Fibroblast of skin of left biceps (primary cell): ENCODE data around the gene YIF1A.

ENCODE experiments used
- DNase-seq, 2 experiments: peaks; one replicate each; pipeline ENCODE4 v3.0.0-alpha.2; 2013; ENCODE audit warnings: low read depth in 2 of 2

YIF1A gene

GRCh38 chr11:66247295-66247694, 41.6 kb downstream of the YIF1A start:
- no peak for DNase-seq

GRCh38 chr11:66243782-66244535, 45.0 kb downstream of the YIF1A start:
- no peak for DNase-seq

GRCh38 chr11:66242095-66242765, 46.7 kb downstream of the YIF1A start:
- DNase-seq: no peak

- no peak for DNase-seq
Observed at GRCh38 chr11:66240781-66241136, 48.2 kb downstream of the YIF1A start.

GRCh38 chr11:66239998-66240780, 48.8 kb downstream of the YIF1A start:
- DNase-seq: no peak

GRCh38 chr11:66239511-66239910, 49.4 kb downstream of the YIF1A start:
- no peak for DNase-seq

- DNase-seq: no peak
Observed at GRCh38 chr11:66238786-66239413, 50.0 kb downstream of the YIF1A start.

GRCh38 chr11:66237867-66238266, 51.1 kb downstream of the YIF1A start:
- no peak for DNase-seq

GRCh38 chr11:66235141-66235540, 53.8 kb downstream of the YIF1A start:
- DNase-seq: no peak
